ENCODE data around the gene APCDD1.

Gene APCDD1

GRCh38 chr18:10449396-10449795 is 5.0 kb upstream of the APCDD1 start:
- H3K27me3 ChIP-seq = no peaks in the 10 kb centered on the region

GRCh38 chr18:10450986-10451385 is 3.4 kb upstream of the APCDD1 start:
- peaks cover 13% of the 10 kb centered on the region for H3K27me3 ChIP-seq
- no peak overlapping the region for H3K4me3 ChIP-seq (ENCODE audit: low read depth, low read length)
- no peak for TF ChIP-seq CTCF (IDR thresholded peaks at IDR 0.05; ENCODE audit: low read depth, low read length)
- H3K9me3 ChIP-seq = no peaks in the 10 kb centered on the region
- DNase-seq = no peak
- no peaks in the 10 kb centered on the region for H3K36me3 ChIP-seq
- H3K4me1 ChIP-seq = no peaks in the 10 kb centered on the region

More at GRCh38 chr18:10449396-10449795, 5.0 kb upstream of the APCDD1 start:
- Histone ChIP-seq H3K36me3 (no peaks in the 10 kb centered on the region), H3K4me1 (no peaks in the 10 kb centered on the region), H3K9me3 (no peaks in the 10 kb centered on the region), H3K4me3 (ENCODE audit: low read depth, low read length) (no peak overlapping the region)
- TF ChIP-seq CTCF (IDR thresholded peaks at IDR 0.05; ENCODE audit: low read depth, low read length) = no peak
- DNase-seq = no peak

DNA sequence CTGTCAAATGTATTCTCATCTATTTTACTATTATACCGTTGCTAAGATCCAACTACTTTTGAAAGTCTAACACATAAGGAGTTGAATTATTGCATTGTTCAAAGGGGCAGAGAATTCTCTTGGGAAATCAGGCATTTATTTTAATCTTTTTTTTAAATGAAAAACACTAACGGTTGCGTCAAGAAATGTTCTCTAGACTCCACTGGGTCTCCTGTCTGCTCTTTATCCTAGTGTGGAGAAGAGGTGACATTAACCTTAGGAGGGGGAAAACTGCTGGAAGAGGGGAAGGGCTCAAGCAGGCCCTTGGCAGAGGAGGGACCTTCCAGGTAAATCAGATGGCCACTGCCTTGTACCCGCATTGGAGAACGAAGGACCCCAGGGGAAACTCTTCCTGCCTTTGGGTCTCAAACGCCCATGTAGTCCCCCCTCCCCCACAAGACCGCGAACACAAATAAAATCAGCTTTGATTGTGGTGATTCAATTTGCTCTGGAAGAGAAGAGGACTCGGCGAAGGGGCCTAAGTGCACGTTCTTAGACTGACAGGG is 1.1 kb upstream of the APCDD1 start:
- Histone ChIP-seq H3K36me3 (no peaks in the 10 kb centered on the region), H3K4me1 (no peaks in the 10 kb centered on the region), H3K9me3 (no peaks in the 10 kb centered on the region), H3K4me3 (ENCODE audit: low read depth, low read length) (no peak overlapping the region), H3K27me3 (peaks cover 14% of the 10 kb centered on the region)
- no peak for TF ChIP-seq CTCF (IDR thresholded peaks at IDR 0.05; ENCODE audit: low read depth, low read length)
- no peak for DNase-seq

- Histone ChIP-seq H3K4me1 (no peaks in the 10 kb centered on the region), H3K36me3 (no peaks in the 10 kb centered on the region), H3K9me3 (no peaks in the 10 kb centered on the region), H3K27me3 (peaks cover 14% of the 10 kb centered on the region), H3K4me3 (ENCODE audit: low read depth, low read length) (no peak overlapping the region)
- no peak for TF ChIP-seq CTCF (IDR thresholded peaks at IDR 0.05; ENCODE audit: low read depth, low read length)
- DNase-seq = no peak
Measured at GRCh38 chr18:10454681-10455557, 484 bp downstream of the APCDD1 start.

- no peak for DNase-seq
- H3K4me3 ChIP-seq (ENCODE audit: low read depth, low read length) = no peak overlapping the region
- H3K36me3 ChIP-seq = no peaks in the 10 kb centered on the region
- H3K4me1 ChIP-seq = no peaks in the 10 kb centered on the region
- TF ChIP-seq CTCF (IDR thresholded peaks at IDR 0.05; ENCODE audit: low read depth, low read length) = no peak
- H3K9me3 ChIP-seq = no peaks in the 10 kb centered on the region
- H3K27me3 ChIP-seq = peaks cover 14% of the 10 kb centered on the region
Measured at GRCh38 chr18:10455726-10456453, 1.5 kb downstream of the APCDD1 start.

Data from BE2C (cell line).